SW480 (cell line): Measurements from ENCODE around the gene ADAMTS2.
"Not testable (repeated sequence)": the region's sequence is repeated elsewhere in the genome, so short reads cannot be mapped to it uniquely, and the experiment has no call there.

Source experiments
- DNase-seq: peaks from one replicate; pipeline ENCODE4 v3.0.0-alpha.2; 2016; ENCODE audit warnings: low spot score

ADAMTS2 gene

DNA sequence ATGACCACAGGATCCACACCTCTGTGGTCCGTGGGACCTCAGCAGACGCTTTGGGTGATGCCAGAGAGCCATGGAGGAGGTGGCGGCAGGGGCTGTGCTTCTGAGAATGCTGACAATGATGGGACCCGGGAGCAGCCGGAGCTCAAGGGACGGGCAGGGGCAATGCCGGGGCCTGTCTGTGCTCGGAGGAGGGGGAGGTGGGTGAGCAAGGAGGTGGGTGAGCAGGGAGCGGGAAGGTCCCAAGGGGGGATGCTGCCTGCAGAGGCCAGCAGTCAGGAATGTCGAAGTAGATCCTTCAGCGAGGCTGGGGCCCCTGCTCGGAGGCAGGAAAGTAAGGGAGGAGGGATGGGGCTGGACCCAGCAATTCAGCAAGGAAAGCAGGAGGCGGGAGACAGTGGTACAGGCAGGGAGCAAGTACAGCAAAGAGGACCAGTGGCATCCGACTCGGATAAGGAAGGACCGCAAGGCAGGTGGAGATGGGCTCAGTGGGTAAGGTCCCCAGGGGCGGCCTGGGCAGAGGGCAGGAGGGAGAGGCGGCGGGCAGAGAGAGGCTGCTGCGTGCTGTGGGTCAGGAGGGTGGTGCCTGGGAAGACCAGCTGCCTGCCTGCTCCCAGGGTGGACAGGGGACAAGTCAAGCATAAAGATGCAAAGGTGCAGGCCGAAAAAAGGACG lies 49.0 kb downstream of the ADAMTS2 start:
- no peak for DNase-seq

DNA sequence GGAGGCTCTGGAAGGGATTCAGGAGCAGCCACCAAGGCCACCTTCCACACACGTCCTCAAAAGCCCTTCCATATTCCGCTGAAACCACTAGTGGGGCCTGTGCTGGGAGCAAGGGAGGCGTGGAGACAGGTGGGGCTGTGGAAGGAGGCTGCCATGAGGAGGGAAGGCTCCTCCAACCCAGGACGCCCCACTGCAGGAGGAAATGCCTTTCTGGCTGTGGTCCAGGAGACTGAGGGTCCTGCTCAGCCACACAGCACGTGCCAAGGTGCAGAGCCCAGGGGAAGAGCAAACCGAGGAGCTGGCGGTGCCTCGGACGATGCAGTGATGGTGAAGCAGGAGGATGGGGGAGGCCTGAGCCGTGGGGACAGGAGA lies 49.5 kb downstream of the ADAMTS2 start:
- DNase-seq, result no peak

DNA sequence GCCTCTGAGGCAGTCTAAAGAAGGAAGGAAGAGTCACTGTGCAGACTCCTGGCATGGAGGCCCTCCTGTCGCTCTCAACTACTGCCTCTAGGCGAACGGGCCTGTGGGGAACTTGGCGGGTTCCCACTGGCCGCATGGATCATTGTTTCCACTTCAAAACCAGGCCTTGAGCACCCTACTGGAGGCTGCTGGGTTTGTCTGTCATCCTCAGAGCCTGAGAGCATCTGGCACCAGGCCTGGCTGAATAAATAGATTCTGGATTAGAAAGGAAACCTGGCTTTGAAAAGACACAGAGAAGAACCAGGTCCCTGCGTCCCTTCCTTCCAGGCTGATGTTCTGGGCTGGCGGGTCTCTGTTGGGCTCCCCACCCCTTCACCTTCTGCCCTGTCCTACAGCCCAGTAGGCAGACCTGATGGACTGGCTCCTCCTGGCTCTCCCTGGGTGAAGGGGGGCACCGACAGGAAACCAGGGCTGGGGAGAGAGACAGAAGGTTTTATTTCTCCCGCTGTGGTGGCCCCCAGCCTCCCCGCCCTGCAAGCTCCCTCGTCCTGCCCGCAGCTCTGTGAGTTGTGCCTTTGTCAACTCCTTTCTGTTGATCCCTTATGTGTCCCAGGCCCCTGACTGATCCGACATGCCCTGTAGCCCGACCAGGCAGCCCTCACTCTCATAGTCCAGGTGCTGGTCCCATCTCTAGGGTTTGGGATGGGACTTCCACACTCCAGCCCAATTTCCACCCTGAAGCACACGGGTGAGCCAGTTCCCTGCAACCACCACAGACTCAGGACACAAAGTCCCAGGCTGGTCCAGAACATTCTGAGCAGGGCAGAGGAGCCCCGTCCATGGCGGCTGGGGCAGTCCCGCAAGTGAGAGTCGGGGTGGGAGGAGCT lies 50.1 kb downstream of the ADAMTS2 start:
- no peak for DNase-seq

DNA sequence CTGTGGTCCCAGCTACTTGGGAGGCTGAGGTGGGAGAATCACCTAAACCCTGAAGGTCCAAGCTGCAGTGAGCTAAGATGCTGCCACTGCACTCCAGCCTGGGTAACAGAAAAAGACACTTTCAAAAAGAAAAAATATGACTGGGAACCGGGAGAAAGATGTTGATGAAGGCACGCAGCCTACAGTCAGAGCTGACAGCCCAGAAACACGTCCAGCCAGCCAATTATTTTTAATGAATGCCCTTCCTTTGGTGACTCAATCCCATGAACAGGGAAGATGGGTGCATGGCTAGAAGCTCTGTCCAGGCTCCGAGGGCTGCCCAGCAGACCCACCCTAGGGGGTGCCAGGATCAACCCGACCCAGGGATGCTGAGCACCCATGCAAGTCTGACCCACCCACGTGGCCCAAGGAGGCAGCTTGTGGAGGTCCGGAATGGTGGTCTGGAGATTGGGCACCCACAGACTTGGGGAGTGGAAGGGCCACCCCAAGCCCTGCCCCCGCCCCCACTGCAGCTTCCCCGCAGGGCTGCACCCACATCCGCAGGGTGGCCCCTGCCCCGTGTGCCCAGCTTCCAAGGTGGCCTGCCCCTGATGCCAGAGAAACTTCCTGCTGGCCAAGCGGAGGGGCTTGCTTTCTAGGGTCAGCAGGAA lies 51.0 kb downstream of the ADAMTS2 start:
- DNase-seq, result no peak

DNA sequence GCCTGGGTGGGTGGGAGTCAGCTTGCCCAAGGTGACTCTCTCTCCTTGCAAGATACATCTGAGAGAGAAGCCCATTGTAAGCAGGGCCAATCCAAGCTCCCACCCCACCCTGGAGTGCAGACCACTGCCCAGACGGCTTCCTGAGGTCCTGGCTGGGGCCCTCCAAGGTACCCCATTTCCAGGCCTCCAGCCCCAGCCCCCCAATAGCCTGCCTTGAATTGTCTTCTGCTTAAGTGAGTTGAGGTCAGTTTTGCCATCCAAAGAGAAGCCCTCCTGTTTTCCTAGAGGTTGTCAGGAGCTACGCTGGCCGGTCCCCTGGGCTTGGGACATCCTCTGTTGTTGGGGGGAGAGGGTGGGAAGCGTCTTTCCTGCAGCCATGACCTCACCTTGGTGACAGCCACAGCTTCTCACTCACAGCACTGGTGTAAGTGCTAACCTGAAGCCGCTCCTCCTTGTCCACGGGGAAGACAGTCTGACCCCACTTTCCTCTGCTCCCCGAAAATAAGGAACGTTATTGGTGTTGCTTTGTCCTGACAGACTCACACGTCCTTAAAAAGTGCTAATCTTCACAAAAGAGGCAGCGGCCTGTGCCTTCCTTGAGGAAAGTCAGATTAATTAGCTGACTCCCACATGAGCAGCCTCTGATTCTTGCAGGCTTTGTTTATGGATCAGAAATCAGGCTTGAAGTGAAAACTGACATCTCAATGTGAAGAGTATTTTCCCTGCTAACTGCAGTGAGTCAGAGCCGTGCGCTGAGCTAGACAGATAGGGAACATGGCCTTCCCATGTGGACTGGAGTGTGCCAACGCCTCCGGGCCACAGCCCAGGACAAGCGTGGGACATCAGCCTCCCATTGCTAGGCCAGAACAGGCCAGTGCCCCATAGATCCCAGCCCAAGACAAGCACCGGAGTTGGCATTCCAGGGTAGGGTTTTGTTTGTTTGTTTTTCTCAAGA lies 52.3 kb downstream of the ADAMTS2 start:
- no peak for DNase-seq

DNA sequence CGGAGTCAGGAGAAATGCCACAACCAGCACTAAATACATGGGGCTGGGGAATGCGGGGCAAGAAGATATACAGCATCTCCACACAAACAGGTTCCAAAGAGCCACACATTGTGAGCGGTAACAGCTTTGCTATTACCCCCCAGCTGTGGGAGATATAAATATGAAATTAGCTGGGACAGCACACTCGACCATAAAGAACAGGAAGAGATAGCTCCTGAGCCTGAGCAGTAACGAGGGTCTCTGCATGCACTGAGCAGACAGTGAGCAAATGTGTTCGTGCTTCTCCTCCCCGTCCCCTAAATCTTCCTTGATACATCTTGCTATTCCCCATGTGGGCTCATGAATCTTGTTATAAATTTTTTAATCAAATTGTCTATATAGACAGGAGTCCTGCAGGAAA lies 53.1 kb downstream of the ADAMTS2 start:
- no peak for DNase-seq

DNA sequence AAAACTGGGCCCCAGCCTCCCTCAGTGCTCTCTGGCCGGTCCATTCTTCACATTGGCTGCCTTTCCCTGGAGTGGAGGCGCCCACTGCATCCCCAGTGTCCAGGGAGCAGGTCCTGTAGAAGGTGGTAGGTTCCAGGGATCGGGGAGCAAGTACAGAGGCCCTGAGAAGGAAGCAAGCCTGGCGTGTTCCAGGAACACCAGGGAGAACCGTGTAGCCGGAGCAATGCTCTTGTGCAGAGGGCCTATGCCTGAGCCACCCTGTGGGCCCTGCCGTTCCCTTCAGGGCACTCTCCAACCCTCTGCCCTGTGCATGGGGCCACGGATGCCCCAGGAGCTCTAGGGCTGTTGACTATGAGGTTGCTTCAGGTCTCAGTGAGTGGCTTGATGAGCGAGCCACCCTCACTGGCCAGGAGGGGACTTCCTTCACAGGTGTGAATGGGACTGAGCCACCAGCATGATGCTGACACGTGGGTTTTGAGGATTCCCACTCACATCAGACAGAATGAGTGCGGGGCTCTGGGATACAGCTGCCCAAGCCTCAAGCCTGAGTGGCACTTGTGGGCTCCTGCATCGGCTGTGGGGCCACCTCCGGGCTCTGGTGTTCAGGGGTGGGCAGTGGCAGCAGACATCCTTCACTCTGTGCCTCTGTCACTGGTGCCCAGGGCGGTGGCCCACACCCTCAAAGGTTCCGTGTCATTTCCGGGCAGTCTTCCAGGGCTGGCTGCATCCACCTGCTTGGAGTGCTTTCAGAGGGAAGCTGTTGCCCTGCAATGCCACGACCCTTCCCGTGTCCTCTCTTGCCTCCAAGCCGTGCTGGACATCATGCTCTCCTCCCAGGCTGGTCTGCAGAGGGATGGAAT lies 54.4 kb downstream of the ADAMTS2 start:
- DNase-seq, result no peak

DNA sequence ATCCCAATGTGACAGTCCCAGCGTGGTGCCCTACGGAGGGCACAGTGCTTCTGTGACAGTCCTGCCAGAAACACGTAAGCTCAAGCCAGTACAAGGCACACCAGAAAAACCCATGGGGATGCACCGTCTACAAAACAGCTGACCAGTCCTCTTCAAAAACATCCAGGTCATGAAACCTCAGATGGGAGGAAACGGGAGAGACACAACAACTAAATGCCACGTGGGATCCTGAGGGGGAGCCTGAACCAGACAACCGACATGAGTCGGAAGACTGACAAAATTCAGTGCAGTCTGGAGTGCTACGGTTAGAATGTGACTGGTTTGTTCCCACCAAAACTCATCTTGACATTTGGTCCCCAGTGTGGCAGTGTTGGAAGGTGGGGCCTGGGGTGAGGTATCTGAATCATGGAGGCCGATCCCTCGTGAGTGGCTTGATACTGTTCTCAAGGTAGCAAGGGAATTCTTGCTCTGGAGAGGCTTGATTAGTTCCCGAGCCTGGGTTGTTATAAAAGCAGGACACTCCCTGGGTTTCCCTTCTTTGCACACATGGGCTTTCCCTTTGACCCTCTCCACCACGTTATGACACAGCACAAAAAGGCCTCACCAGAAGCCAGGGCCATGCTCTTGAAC lies 55.4 kb downstream of the ADAMTS2 start:
- DNase-seq, result no peak

DNA sequence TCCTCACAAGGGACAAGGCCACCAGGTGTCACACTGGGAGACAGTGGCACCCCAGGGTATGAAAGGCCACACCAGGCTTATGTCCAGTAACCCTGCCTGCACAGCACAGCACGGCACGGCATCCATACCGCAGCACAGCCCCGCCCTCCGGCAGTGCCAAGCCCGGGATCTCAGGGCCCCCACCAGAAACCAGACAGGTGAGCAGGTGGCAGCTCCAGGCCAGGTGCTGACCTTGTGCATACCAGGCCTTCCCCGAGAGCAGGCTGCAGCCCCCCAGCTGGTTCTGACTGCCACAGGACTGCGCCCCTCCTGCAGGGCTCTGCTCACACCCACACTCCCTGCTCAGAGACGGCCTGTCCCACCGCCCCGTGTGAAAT lies 56.5 kb downstream of the ADAMTS2 start:
- no peak for DNase-seq

DNA sequence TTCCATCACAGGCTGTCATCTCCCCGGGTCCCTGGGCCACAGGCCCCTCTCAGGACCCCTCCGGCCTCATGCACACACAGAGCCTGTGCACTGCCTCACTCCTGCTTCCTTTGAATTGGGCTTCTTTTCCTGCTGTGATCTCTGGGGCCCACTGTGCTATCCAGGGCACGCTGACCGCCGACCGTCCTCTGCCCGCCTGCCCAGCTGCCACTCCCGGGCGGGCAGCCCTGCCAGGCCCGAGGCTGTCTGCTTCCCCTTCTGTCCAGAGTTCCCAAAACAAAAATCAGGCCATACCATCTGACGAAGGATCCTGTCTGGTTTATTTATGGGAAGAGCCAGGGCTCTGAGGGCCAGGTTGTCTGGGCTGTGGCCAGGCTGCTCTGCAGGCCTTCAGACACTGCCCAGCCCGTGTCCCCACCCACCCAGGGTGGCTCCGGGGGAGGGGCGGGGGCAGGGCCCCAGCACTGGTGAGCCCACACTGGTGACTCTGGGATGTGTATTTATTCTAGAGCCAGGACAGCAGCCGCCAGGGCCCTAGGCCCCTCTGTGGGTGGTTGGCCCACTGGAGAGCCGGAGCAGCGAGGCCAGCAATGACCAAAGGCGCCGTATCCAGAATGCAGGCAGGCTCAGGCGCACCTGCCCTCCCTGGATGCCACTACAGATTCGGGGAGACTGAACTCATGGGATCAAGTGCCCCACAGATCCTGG lies 57.0 kb downstream of the ADAMTS2 start:
- DNase-seq, result no peak

DNA sequence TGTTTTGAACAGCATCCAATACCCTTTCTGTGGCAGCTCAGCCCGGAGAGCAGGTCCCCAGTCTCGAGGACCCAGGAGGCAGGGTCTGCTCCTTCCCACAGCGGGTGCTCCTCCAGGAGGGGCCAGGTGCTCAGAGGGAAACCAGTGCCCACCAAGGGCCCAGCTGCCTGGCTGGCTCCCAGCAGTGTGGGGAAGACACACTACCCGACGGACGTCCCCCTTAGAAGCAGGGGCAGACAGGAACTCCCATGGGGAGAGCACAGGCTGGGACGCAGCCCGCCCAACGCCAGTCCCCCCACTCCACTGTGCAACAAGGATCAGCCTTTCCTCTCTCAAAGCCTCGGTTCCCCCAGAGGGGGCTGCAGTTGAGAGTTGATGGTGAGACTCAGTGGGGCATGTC lies 57.6 kb downstream of the ADAMTS2 start:
- no peak for DNase-seq

DNA sequence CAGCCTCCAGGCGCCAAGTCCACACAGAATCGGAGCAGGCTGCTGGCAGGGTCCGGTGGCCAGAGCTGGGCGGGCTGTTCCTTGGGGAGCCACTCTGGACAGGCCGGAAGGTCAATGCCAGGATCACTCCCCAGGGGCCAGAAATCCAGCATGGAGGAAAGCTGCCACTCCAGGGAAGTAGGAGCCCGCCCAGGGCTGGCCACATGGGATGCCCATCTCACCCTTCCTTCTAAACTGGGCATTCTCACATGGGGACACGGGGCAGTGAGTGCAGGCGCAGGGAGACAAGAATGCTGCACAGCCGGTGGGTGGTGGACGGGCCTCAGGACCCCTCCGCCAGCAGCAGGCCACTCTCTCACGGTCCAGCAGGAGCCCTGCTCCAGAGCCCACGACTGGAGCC lies 58.2 kb downstream of the ADAMTS2 start:
- no peak for DNase-seq

DNA sequence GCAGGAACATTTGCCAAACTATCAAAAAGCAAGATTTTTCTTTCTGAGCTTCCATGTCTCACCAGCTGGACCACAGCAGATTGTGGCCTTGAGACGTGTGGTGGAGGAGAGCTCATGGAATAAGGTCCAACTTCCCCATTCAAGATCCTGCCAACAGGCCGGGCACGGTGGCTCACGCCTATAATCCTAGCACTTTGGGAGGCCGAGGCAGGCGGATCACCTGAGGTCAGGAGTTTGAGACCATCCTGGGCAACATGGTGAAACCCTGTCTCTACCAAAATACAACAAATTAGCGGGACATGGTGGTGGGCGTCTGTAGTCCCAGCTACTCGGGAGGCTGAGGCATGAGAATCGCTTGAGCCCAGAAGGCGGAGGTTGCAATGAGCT lies 59.5 kb downstream of the ADAMTS2 start:
- not testable (repeated sequence) for DNase-seq

DNA sequence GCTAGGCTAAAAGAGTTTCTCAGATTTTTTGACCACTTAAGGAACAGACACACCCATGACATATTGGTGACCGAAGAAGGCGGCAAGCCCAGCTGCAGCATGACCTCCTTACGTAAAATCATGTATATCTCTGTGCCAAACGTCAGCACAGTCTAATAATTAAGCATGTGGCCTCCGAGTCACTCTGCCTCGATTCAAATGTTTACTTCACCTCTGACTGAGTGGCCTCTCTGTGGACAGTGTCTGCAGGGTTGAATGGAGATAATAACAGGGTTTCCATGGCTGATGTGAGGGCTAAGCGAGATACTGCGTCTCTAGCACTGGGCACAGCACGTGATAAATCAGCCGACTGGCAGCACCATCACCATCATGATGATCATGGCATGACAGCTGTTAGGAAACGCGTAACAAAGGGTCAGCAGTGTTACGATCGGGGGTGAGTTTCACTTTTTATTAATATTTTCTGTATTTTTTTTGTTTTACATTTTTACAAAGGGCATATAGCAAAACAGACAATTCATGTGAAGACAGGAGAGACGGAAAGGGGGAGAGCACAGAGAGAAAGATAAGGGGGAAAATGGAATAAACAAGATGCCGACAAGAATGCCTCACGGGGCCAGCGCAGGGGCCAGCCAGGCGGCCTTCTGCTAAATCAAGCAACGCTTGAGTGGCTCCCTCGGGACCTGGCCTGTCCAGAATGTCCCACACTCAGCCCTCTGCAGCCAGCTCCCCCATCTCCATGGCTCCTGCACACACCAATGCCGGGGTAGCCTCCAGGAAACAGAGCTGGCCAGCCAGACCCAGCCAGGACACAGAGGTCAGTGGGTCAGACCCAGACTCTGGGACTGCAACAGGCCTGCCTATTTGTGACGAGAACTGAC lies 60.3 kb downstream of the ADAMTS2 start:
- no peak for DNase-seq

DNA sequence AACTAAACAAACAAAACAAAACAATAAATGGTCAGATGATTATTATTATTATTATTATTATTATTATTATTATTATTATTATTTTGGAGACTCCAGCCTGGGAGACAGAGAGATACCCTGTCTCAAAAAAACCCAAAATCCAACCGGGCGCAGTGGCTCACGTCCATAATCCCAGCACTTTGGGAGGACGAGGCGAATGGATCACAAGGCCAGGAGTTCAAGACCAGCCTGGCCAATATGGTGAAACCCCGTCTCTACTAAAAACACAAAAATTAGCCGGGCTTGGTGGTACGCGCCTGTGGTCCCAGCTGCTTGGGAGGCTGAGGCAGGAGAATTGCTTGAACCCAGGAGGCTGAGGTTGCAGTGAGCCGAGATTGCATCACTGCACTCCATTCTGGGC lies 61.4 kb downstream of the ADAMTS2 start:
- DNase-seq, result not testable (repeated sequence)

DNA sequence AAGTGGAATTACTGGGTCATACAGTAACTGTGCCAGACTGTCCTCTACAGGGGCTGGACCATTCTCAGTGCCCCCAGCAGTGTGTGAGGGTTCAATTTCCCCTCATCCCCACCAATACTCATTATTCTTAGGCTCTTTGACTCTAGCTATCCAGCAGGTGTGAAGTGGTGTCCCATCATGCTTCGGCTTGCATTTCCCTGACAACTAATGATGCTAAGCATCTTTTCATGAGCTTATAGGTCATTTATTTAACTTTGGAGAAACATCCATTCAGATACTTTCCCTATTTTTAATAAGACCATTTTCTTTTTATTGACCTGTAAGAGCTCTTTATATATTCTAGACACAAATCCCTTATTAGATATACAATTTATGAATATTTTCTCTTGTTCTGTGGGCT lies 63.6 kb downstream of the ADAMTS2 start:
- no peak for DNase-seq

DNA sequence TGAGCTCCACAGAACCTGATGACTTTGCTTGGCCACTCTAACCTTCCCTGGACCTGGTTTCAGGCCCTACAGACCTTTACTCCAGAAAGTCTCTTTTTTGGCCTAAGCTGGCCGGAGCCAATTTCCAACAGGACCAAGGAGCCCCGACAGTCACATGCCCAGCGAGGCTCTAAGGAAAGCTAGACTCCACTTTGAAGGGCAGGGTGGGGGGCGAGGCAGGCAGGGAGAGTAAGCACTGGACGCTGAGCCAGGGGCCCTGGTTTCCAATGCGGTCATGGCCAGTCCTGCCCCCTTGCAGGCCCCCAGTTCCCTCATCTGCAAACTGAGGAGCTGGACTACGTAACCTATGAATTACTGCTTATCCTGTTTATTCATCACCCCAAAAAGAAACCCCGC lies 65.2 kb downstream of the ADAMTS2 start:
- DNase-seq, result no peak

DNA sequence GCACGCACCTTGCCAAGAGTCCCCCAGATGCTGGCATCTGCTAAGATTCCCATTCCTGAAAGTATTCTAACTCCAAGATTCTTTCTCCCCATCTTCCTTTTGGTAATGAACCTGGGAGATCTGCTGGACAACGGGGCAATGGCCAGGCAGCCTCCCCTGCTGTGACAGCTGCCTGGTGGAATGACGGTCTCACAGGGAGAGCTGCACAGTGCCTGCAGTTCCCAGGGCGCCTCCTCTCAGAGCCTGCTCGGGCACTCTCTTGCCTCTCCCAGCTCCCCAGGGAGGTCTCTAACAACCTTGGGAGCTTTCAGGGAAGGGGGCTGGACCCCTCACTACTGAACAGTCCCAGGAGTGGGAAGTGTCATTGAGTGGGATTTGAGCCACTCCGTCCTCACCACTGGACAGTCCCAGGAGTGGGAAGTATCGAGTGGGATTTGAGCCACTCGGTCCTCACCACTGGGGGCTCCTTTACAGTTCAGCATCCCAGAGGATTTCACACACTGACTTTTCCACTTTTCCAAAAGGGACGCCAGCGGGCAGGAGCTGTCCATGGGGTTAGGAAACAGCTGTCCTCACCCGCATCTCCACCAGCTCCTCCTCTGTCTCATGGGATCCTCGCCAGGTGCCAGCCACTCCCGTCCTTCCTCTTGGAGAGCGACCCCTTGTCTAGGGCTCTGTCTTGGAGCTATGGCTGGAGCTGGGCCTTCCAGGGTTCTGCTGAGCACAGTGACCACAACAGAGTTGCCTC lies 65.7 kb downstream of the ADAMTS2 start:
- DNase-seq, result no peak
